ENCODE measurements around the gene CACNA2D2.

- TF ChIP-seq CTCF (IDR thresholded peaks at IDR 0.05; ENCODE audit: insufficient read depth, low read depth, low read length) = no peak
- TF ChIP-seq EZH2 (IDR thresholded peaks at IDR 0.05; ENCODE audit: insufficient read depth, low read length) = no peak
Observed at GRCh38 chr3:50410608-50411139, 92.8 kb downstream of the CACNA2D2 start.
